ENCODE results near the gene MTMR6.
A peak's percentile ranks its signal among the peaks of the same experiment; 100 is the strongest.

Gene MTMR6

GRCh38 chr13:25268561-25268960 is 18.7 kb downstream of the MTMR6 start:
- DNase-seq = no peak

GRCh38 chr13:25267715-25268114 is 19.6 kb downstream of the MTMR6 start:
- DNase-seq = no peak

- DNase-seq = no peak
These were observed 20.6 kb downstream of the MTMR6 start for GRCh38 chr13:25266706-25267105.

- no peak for DNase-seq
These were observed 25.0 kb downstream of the MTMR6 start for GRCh38 chr13:25262261-25262660.

GRCh38 chr13:25253702-25254101 is 33.6 kb downstream of the MTMR6 start:
- no peak for DNase-seq

GRCh38 chr13:25252752-25253151 is 34.5 kb downstream of the MTMR6 start:
- DNase-seq = no peak

- no peak for DNase-seq
These were observed 35.1 kb downstream of the MTMR6 start for GRCh38 chr13:25252225-25252624.

GRCh38 chr13:25249001-25249543 is 38.2 kb downstream of the MTMR6 start:
- no peak for DNase-seq

GRCh38 chr13:25248071-25248470 is 39.2 kb downstream of the MTMR6 start:
- no peak for DNase-seq

- DNase-seq = no peak
These were observed 39.9 kb downstream of the MTMR6 start for GRCh38 chr13:25247360-25247759.

- DNase-seq = no peak
These were observed 43.2 kb downstream of the MTMR6 start for GRCh38 chr13:25244123-25244522.

- no peak for DNase-seq
These were observed 44.3 kb downstream of the MTMR6 start for GRCh38 chr13:25242956-25243355.

- no peak for DNase-seq
These were observed 46.3 kb downstream of the MTMR6 start for GRCh38 chr13:25241007-25241406.

- no peak for DNase-seq
These were observed 50.2 kb downstream of the MTMR6 start for GRCh38 chr13:25237083-25237482.

- no peak for DNase-seq
These were observed 53.4 kb downstream of the MTMR6 start for GRCh38 chr13:25233861-25234260.

GRCh38 chr13:25232937-25233515 is 54.3 kb downstream of the MTMR6 start:
- peak; percentile 14 for DNase-seq

- no peak for DNase-seq
These were observed 55.8 kb downstream of the MTMR6 start for GRCh38 chr13:25231517-25231916.

- DNase-seq = no peak
These were observed 59.6 kb downstream of the MTMR6 start for GRCh38 chr13:25227690-25228089.

GRCh38 chr13:25225970-25226369 is 61.3 kb downstream of the MTMR6 start:
- DNase-seq = no peak

GRCh38 chr13:25224151-25224550 is 63.1 kb downstream of the MTMR6 start:
- DNase-seq = no peak

GRCh38 chr13:25222740-25223139 is 64.5 kb downstream of the MTMR6 start:
- DNase-seq = no peak

GRCh38 chr13:25218019-25218418 is 69.3 kb downstream of the MTMR6 start:
- DNase-seq = no peak

GRCh38 chr13:25217023-25217885 is 70.0 kb downstream of the MTMR6 start:
- DNase-seq = no peak

GRCh38 chr13:25215253-25215575 is 72.1 kb downstream of the MTMR6 start:
- no peak for DNase-seq
